ENCODE measurements around the gene CEACAM18.
"Not testable (repeated sequence)": the region's sequence is repeated elsewhere in the genome, so short reads cannot be mapped to it uniquely, and the experiment has no call there.

The CEACAM18 gene

GRCh38 chr19:51440846-51441409, 37.4 kb upstream of the CEACAM18 start:
- no peak for DNase-seq (ENCODE audit: low spot score)
- TF ChIP-seq CTCF (IDR thresholded peaks at IDR 0.05; ENCODE audit: extremely low read depth, missing control alignments), result no peak

GRCh38 chr19:51441410-51442390, 36.6 kb upstream of the CEACAM18 start:
- DNase-seq (ENCODE audit: low spot score), result peak; percentile 75
- TF ChIP-seq CTCF (IDR thresholded peaks at IDR 0.05; ENCODE audit: extremely low read depth, missing control alignments), result no peak

- DNase-seq (ENCODE audit: low spot score), result not testable (repeated sequence)
These were observed 30.8 kb upstream of the CEACAM18 start for GRCh38 chr19:51447510-51447909.

- TF ChIP-seq CTCF (IDR thresholded peaks at IDR 0.05; ENCODE audit: extremely low read depth, missing control alignments), result no peak
- DNase-seq (ENCODE audit: low spot score), result no peak
These were observed 30.3 kb upstream of the CEACAM18 start for GRCh38 chr19:51448011-51448410.

GRCh38 chr19:51448411-51449016, 29.8 kb upstream of the CEACAM18 start:
- DNase-seq (ENCODE audit: low spot score), result no peak
- TF ChIP-seq CTCF (IDR thresholded peaks at IDR 0.05; ENCODE audit: extremely low read depth, missing control alignments), result no peak

- no peak for TF ChIP-seq CTCF (IDR thresholded peaks at IDR 0.05; ENCODE audit: extremely low read depth, missing control alignments)
- DNase-seq (ENCODE audit: low spot score), result no peak
These were observed 27.5 kb upstream of the CEACAM18 start for GRCh38 chr19:51450730-51451307.

GRCh38 chr19:51456541-51457290, 21.6 kb upstream of the CEACAM18 start:
- DNase-seq (ENCODE audit: low spot score), result no peak

More at GRCh38 chr19:51456541-51457290, 21.6 kb upstream of the CEACAM18 start:
- TF ChIP-seq CTCF (IDR thresholded peaks at IDR 0.05; ENCODE audit: extremely low read depth, missing control alignments), result no peak

All from GM20000 (cell line).